HUES64 (cell line): ENCODE results near the gene AKNAD1.
"Not testable (repeated sequence)": the region's sequence is repeated elsewhere in the genome, so short reads cannot be mapped to it uniquely, and the experiment has no call there.

Source experiments
- H3K27ac ChIP-seq: 2 replicates; pipeline ENCODE4 v1.7.0; 2013; ENCODE audit warnings: low read depth, low read length, inconsistent platforms
- H3K27me3 ChIP-seq: 2 replicates; pipeline ENCODE4 v1.6.1; 2013; ENCODE audit warnings: mild to moderate bottlenecking, low read length; ENCODE audit not compliant: insufficient read depth
- H3K36me3 ChIP-seq: 2 replicates; pipeline ENCODE4 v1.6.1; 2013; ENCODE audit warnings: mild to moderate bottlenecking, low read length; ENCODE audit not compliant: insufficient read depth
- H3K4me1 ChIP-seq: 2 replicates; pipeline ENCODE4 v1.6.1; 2013; ENCODE audit warnings: mild to moderate bottlenecking, low read length, moderate library complexity; ENCODE audit not compliant: insufficient read depth
- H3K4me3 ChIP-seq: 2 replicates; pipeline ENCODE4 v1.5.1; 2013; ENCODE audit warnings: mild to moderate bottlenecking, low read length, moderate library complexity
- H3K9ac ChIP-seq: 2 replicates; pipeline ENCODE4 v1.6.1; 2013; ENCODE audit warnings: mild to moderate bottlenecking, low read depth, low read length
- H3K9me3 ChIP-seq: 2 replicates; pipeline ENCODE4 v1.6.1; 2013; ENCODE audit warnings: low read depth, low read length; ENCODE audit not compliant: insufficient read depth
- WGBS: fragments of 150-250, 120-280 bp; methylation state at CpG from one replicate; pipeline ENCODE4 v1.1.7; 2013; ENCODE audit warnings: missing lambda C conversion rate; 5-methylcytosine and 5-hydroxymethylcytosine counted together

AKNAD1 gene

DNA sequence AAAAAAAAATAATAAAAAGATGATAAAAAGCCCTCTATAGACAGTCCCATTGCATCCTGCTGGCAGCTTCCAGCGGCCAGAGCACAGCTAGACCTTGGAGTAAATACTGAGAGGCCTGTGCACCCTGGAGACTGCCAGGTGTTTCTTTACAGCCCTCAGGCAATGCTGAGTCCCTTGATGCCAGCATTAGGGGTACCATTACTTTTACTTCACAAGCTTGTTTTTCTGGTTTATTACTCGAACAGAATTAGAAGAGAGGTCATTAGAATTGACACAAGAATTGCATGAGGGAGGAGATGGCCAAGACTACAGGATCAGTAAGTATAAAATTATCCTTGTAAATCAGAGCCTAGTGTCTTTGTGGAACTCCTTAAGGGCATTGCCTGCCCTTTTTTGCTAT lies 43.6 kb downstream of the AKNAD1 start:
- Histone ChIP-seq H3K27ac (no peak overlapping the region), H3K4me3 (no peak overlapping the region), H3K36me3 (peaks cover 6% of the 10 kb centered on the region), H3K9me3 (no peaks in the 10 kb centered on the region), H3K4me1 (peaks cover 27% of the 10 kb centered on the region), H3K9ac (no peak overlapping the region), H3K27me3 (no peaks in the 10 kb centered on the region)
- WGBS = 87% methylated on average over 2 of the region's 2 CpGs

- Histone ChIP-seq H3K9me3 (no peaks in the 10 kb centered on the region), H3K27me3 (no peaks in the 10 kb centered on the region), H3K36me3 (peaks cover 13% of the 10 kb centered on the region), H3K9ac (no peak overlapping the region), H3K4me3 (no peak overlapping the region), H3K27ac (no peak overlapping the region), H3K4me1 (peaks cover 21% of the 10 kb centered on the region)
- WGBS = 96% methylated on average over 3 of the region's 3 CpGs
Observed at GRCh38 chr1:108811611-108812010, 45.3 kb downstream of the AKNAD1 start.

DNA sequence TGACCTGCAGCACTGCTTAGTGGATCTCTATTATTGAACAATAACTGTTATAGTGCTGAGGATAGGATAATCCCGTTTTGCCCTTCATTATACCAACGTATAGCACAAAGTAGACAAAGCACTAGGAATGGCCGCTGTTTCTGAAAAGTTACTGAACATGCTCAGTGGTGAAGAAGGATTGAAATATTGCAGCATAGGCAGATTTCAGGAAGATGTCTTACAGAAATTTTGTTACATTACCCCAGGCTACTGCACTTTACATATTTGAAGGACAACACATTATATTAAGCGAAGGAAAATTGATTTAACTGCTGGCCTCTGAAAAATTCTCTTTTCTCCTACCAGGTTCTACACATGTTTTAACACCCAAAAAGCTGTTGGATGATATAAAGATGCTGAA lies 48.5 kb downstream of the AKNAD1 start:
- WGBS = 96% methylated on average over 4 of the region's 4 CpGs
- Histone ChIP-seq H3K4me1 (no peaks in the 10 kb centered on the region), H3K27ac (no peak overlapping the region), H3K9ac (no peak overlapping the region), H3K9me3 (no peaks in the 10 kb centered on the region), H3K4me3 (no peak overlapping the region), H3K27me3 (no peaks in the 10 kb centered on the region), H3K36me3 (peaks cover 35% of the 10 kb centered on the region)

DNA sequence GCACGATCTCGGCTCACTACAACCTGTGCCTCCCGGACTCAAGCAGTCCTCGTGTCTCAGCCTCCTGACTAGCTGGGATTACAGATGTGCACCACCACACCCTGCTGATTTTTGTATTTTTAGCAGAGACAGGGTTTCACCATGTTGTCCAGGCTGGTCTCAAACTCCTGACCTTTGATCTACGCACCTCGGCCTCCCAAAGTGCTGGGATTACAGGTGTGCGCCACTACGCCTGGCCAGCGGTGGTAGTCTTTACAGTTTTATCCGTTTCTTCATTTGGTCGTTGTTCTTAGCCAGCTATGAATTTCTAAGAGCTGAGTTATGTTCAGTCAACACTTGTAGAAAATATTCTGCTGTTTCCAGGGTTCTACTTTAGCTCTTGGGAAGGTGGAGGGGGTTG lies 53.3 kb downstream of the AKNAD1 start:
- H3K9me3 ChIP-seq = no peaks in the 10 kb centered on the region
- no peaks in the 10 kb centered on the region for H3K4me1 ChIP-seq
- no peak overlapping the region for H3K4me3 ChIP-seq
- no peaks in the 10 kb centered on the region for H3K27me3 ChIP-seq
- H3K9ac ChIP-seq = no peak overlapping the region
- H3K36me3 ChIP-seq = peaks cover 70% of the 10 kb centered on the region
- no peak overlapping the region for H3K27ac ChIP-seq
- 97% methylated on average over 11 of the region's 11 CpGs for WGBS

DNA sequence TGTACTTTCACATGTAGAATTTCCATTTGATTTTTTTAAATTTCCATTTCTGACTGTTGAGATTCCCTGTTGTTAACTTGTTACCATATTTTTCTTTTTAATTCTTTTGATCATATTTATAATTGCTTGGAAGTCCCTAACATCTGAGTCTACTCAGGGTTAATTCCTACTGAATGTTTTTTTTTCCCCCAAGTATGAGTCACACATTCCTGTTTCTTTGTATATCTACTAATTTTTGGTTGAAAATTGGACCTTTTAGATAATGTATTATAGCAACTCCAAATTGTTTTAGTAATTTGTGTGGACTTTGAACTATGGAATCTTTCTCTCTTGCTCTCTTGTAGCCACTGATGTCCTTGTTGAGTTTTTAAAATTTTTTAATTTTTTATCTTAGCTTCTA lies 55.8 kb downstream of the AKNAD1 start:
- peaks cover 76% of the 10 kb centered on the region for H3K36me3 ChIP-seq
- H3K27me3 ChIP-seq = no peaks in the 10 kb centered on the region
- H3K4me1 ChIP-seq = no peaks in the 10 kb centered on the region
- no peak overlapping the region for H3K4me3 ChIP-seq
- H3K9me3 ChIP-seq = no peaks in the 10 kb centered on the region
- H3K9ac ChIP-seq = no peak overlapping the region
- H3K27ac ChIP-seq = no peak overlapping the region

GRCh38 chr1:108799001-108799400 lies 57.9 kb downstream of the AKNAD1 start:
- no peak overlapping the region for H3K27ac ChIP-seq
- peaks cover 84% of the 10 kb centered on the region for H3K36me3 ChIP-seq
- H3K9me3 ChIP-seq = no peaks in the 10 kb centered on the region
- no peak overlapping the region for H3K9ac ChIP-seq
- no peaks in the 10 kb centered on the region for H3K4me1 ChIP-seq
- H3K27me3 ChIP-seq = no peaks in the 10 kb centered on the region
- H3K4me3 ChIP-seq = no peak overlapping the region
- no CpG with 5 or more reads among the region's 1 CpG for WGBS

GRCh38 chr1:108792420-108792819 lies 64.5 kb downstream of the AKNAD1 start:
- H3K9me3 ChIP-seq = peaks cover 19% of the 10 kb centered on the region
- H3K9ac ChIP-seq = no peak overlapping the region
- H3K27ac ChIP-seq = no peak overlapping the region
- no peaks in the 10 kb centered on the region for H3K27me3 ChIP-seq
- H3K36me3 ChIP-seq = peaks cover 62% of the 10 kb centered on the region
- no peak overlapping the region for H3K4me3 ChIP-seq
- H3K4me1 ChIP-seq = no peaks in the 10 kb centered on the region
- 82% methylated on average over 1 of the region's 2 CpGs for WGBS

- no peak overlapping the region for H3K4me3 ChIP-seq
- H3K4me1 ChIP-seq = no peaks in the 10 kb centered on the region
- H3K27me3 ChIP-seq = no peaks in the 10 kb centered on the region
- peaks cover 63% of the 10 kb centered on the region for H3K36me3 ChIP-seq
- 91% methylated on average over 1 of the region's 1 CpG for WGBS
- H3K9ac ChIP-seq = no peak overlapping the region
- H3K9me3 ChIP-seq = peaks cover 19% of the 10 kb centered on the region
- H3K27ac ChIP-seq = no peak overlapping the region
Observed at GRCh38 chr1:108791790-108792189, 65.1 kb downstream of the AKNAD1 start.

DNA sequence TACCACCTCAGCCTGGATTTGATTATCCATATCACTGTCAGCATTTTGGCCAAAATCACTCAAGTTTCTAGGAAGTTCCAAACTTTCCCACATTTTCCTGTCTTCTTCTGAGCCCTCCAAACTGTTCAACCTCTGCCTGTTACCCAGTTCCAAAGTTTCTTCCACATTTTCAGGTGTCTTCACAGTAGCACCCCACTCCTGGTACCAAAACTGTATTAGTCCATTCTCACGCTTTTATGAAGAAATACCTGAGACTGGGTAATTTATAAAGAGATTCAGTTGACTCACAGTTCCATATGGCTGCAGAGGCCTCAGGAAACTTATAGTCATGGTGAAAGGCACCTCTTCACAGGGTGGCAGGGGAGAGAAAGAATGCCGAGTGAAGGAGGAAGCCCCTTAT lies 71.0 kb downstream of the AKNAD1 start:
- no peak overlapping the region for H3K27ac ChIP-seq
- no peak overlapping the region for H3K4me3 ChIP-seq
- no peak overlapping the region for H3K9ac ChIP-seq
- H3K36me3 ChIP-seq = peaks cover 64% of the 10 kb centered on the region
- 94% methylated on average over 2 of the region's 2 CpGs for WGBS
- no peaks in the 10 kb centered on the region for H3K27me3 ChIP-seq
- no peaks in the 10 kb centered on the region for H3K4me1 ChIP-seq
- peaks cover 35% of the 10 kb centered on the region for H3K9me3 ChIP-seq

GRCh38 chr1:108785264-108785663 lies 71.6 kb downstream of the AKNAD1 start:
- H3K9ac ChIP-seq = no peak overlapping the region
- peaks cover 64% of the 10 kb centered on the region for H3K36me3 ChIP-seq
- H3K4me3 ChIP-seq = no peak overlapping the region
- H3K9me3 ChIP-seq = peaks cover 35% of the 10 kb centered on the region
- 92% methylated on average over 6 of the region's 6 CpGs for WGBS
- no peaks in the 10 kb centered on the region for H3K4me1 ChIP-seq
- no peak overlapping the region for H3K27ac ChIP-seq
- no peaks in the 10 kb centered on the region for H3K27me3 ChIP-seq

DNA sequence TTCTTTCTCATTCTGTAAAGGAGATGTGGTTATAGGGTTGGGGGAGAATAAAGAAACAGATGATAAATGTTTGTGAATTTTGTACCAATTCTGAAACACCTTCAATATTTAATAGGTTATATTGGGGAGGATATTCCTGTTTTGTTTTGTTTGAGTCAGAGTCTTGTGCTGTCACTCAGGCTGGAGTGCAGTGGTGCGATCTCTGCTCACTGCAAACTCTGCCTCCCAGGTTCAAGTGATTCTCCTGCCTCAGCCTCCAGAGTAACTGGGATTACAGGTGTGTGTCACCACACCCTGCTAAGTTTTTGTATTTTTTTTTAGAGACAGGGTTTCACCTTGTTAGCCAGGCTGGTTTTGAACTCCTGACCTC lies 75.3 kb downstream of the AKNAD1 start:
- H3K27ac ChIP-seq, H3K4me3 ChIP-seq, H3K4me1 ChIP-seq, H3K27me3 ChIP-seq, H3K9ac ChIP-seq: not testable (repeated sequence)
- peaks cover 86% of the 10 kb centered on the region for H3K36me3 ChIP-seq
- peaks cover 34% of the 10 kb centered on the region for H3K9me3 ChIP-seq
- WGBS = 100% methylated on average over 1 of the region's 1 CpG

GRCh38 chr1:108780937-108781574 lies 75.8 kb downstream of the AKNAD1 start:
- H3K36me3 ChIP-seq = peaks cover 86% of the 10 kb centered on the region
- no peak overlapping the region for H3K27ac ChIP-seq
- H3K4me3 ChIP-seq = no peak overlapping the region
- H3K4me1 ChIP-seq = no peaks in the 10 kb centered on the region
- H3K9me3 ChIP-seq = peaks cover 29% of the 10 kb centered on the region
- no peak overlapping the region for H3K9ac ChIP-seq
- no peaks in the 10 kb centered on the region for H3K27me3 ChIP-seq
- 100% methylated on average over 1 of the region's 3 CpGs for WGBS
